ENCODE data around the gene DMAC2.

- TF ChIP-seq, protein P1, sequence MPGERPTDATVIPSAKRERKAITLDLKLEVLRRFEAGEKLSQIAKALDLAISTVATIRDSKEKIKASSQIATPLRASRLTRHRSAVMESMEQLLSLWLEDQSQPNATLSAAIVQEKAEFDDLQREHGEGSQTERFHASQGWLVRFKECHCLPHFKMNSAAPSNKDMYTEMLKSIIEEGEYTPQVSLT (CRISPR knock-in tag; IDR thresholded peaks at IDR 0.05; ENCODE audit: borderline replicate concordance, low read depth): no peak
- TF ChIP-seq, protein P2, sequence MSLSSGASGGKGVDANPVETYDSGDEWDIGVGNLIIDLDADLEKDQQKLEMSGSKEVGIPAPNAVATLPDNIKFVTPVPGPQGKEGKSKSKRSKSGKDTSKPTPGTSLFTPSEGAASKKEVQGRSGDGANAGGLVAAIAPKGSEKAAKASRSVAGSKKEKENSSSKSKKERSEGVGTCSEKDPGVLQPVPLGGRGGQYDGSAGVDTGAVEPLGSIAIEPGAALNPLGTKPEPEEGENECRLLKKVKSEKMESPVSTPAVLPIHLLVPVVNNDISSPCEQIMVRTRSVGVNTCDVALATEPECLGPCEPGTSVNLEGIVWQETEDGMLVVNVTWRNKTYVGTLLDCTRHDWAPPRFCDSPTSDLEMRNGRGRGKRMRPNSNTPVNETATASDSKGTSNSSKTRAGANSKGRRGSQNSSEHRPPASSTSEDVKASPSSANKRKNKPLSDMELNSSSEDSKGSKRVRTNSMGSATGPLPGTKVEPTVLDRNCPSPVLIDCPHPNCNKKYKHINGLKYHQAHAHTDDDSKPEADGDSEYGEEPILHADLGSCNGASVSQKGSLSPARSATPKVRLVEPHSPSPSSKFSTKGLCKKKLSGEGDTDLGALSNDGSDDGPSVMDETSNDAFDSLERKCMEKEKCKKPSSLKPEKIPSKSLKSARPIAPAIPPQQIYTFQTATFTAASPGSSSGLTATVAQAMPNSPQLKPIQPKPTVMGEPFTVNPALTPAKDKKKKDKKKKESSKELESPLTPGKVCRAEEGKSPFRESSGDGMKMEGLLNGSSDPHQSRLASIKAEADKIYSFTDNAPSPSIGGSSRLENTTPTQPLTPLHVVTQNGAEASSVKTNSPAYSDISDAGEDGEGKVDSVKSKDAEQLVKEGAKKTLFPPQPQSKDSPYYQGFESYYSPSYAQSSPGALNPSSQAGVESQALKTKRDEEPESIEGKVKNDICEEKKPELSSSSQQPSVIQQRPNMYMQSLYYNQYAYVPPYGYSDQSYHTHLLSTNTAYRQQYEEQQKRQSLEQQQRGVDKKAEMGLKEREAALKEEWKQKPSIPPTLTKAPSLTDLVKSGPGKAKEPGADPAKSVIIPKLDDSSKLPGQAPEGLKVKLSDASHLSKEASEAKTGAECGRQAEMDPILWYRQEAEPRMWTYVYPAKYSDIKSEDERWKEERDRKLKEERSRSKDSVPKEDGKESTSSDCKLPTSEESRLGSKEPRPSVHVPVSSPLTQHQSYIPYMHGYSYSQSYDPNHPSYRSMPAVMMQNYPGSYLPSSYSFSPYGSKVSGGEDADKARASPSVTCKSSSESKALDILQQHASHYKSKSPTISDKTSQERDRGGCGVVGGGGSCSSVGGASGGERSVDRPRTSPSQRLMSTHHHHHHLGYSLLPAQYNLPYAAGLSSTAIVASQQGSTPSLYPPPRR (CRISPR knock-in tag; IDR thresholded peaks at IDR 0.05; ENCODE audit: borderline replicate concordance): no peak
- TF ChIP-seq POGZ (CRISPR knock-in tag; IDR thresholded peaks at IDR 0.05): no peak
- no peak for TF ChIP-seq THAP11 (CRISPR knock-in tag; IDR thresholded peaks at IDR 0.05)
- no peak for TF ChIP-seq SKIL (CRISPR knock-in tag; IDR thresholded peaks at IDR 0.05; ENCODE audit: borderline replicate concordance)
- TF ChIP-seq ZNF44 (CRISPR knock-in tag; IDR thresholded peaks at IDR 0.05): no peak
- no peak for TF ChIP-seq CTCF (CRISPR knock-in tag; IDR thresholded peaks at IDR 0.05)
- no peak for TF ChIP-seq NR3C1 (CRISPR knock-in tag; IDR thresholded peaks at IDR 0.05)
- no peak for TF ChIP-seq NR2F1 (CRISPR knock-in tag; IDR thresholded peaks at IDR 0.05)
- TF ChIP-seq KAT8 (CRISPR knock-in tag; IDR thresholded peaks at IDR 0.05): no peak
Measured at GRCh38 chr19:41421973-41422372, 17.7 kb downstream of the DMAC2 start.

Measured in HepG2 (cell line).